ENCODE results near the gene SETD2. TPM values are rescaled to one million over a fixed set of nuclear protein-coding genes. Genes with fewer than 3 reads are reported as not detected.
"Not testable (repeated sequence)": the region's sequence is repeated elsewhere in the genome, so short reads cannot be mapped to it uniquely, and the experiment has no call there.

SETD2 gene
- total RNA-seq, 1 donor from 2014 or later, result 19.7 TPM

DNA sequence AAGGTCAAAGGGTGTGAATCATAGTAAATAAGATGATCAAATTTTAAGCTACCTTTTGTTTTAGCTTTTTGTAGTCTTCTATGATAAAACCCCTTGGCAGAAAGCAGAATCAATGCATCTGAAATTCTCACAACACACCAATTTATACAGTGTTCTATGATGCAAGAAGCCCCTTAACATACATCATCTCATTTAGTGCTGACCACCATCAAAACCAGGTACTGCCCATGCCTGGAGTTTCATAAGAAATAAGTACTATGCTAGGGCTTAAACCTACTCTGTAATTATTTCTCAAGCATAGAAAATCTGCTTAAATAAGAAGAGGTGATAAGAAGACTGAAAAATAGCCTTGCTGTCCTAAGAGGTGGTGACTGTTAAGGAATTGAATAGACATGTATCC, 116.8 kb downstream of the SETD2 start:
- no peak for TF ChIP-seq CTCF (IDR thresholded peaks at IDR 0.05; ENCODE audit: insufficient read depth, low read length, severe bottlenecking)
- FAIRE-seq (no peak), DNase-seq (ENCODE audit: low read depth) (no peak)
- H3K4me3 ChIP-seq (ENCODE audit: low read depth, low read length), result no peak overlapping the region
- H3K27me3 ChIP-seq (ENCODE audit: control insufficient read depth, insufficient read depth, low read length), result no peaks in the 10 kb centered on the region
- H3K36me3 ChIP-seq (ENCODE audit: control insufficient read depth, insufficient read depth, low read length), result no peaks in the 10 kb centered on the region

DNA sequence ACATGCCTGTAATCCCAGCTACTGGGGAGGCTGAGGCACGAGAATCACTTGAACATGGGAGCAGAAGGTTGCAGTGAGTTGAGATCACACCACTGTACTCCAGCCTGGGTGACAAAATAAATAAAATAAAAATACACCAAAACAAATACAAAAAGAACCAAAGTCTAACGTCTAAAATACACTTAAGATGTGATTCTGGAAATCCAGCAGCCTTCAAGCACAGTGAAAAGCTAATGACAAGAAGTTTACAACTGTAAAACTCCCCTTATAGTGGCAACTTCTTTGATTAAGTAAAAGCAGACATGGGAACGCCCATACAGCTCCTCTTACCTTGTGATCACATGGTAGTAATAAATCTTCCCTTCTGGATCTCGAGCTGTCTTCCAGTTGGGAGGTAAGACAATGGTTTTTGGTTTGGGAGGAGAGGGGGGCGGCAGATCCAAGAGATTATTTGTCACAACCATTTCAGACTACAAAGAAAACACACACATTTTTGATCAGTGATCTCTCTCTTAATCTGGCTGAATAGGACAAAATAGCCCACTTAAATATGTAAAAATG, 121.6 kb downstream of the SETD2 start:
- Histone ChIP-seq H3K36me3 (ENCODE audit: control insufficient read depth, insufficient read depth, low read length) (peaks cover 7% of the 10 kb centered on the region), H3K27me3 (ENCODE audit: control insufficient read depth, insufficient read depth, low read length) (no peaks in the 10 kb centered on the region), H3K4me3 (ENCODE audit: low read depth, low read length) (no peak overlapping the region)
- TF ChIP-seq CTCF (IDR thresholded peaks at IDR 0.05; ENCODE audit: insufficient read depth, low read length, severe bottlenecking), result no peak
- FAIRE-seq (no peak), DNase-seq (ENCODE audit: low read depth) (no peak)

DNA sequence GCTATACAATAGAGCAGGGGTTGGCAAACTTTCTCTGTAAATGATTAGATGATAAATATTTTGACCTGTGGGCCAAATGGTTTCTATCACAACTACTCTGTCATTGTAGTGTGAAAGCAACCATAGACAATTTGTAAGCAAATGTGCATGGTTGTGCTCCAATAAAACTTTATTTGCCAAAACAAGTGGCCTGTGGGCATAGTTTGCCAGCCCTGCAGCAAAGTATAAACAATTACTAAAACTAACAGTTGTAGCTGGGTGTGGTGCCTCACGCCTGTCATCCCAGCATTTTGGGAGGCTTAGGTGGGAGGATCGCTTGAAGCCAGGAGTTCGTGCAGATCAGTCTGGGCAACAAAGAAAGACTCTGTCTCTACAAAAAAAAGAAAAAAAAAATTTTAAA, 122.8 kb downstream of the SETD2 start:
- H3K4me3 ChIP-seq (ENCODE audit: low read depth, low read length), result no peak overlapping the region
- FAIRE-seq, result no peak
- H3K27me3 ChIP-seq (ENCODE audit: control insufficient read depth, insufficient read depth, low read length), result no peaks in the 10 kb centered on the region
- DNase-seq (ENCODE audit: low read depth), result no peak
- H3K36me3 ChIP-seq (ENCODE audit: control insufficient read depth, insufficient read depth, low read length), result peaks cover 7% of the 10 kb centered on the region
- TF ChIP-seq CTCF (IDR thresholded peaks at IDR 0.05; ENCODE audit: insufficient read depth, low read length, severe bottlenecking), result no peak

DNA sequence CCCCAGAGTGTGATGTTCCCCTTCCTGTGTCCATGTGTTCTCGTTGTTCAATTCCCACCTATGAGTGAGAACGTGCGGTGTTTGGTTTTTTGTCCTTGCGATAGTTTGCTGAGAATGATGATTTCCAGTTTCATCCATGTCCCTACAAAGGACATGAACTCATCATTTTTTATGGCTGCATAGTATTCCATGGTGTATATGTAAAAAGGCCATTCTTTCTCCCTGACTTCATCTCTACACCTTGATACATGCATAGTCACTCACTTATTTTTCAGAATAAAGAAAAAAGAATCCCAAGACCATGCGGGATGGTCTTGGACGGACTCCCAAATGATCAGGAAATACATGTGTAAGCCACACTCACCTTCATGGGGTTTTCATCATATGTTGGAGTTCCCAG, 126.6 kb downstream of the SETD2 start:
- not testable (repeated sequence) for H3K27me3 ChIP-seq (ENCODE audit: control insufficient read depth, insufficient read depth, low read length); H3K36me3 ChIP-seq (ENCODE audit: control insufficient read depth, insufficient read depth, low read length); H3K4me3 ChIP-seq (ENCODE audit: low read depth, low read length); FAIRE-seq; DNase-seq (ENCODE audit: low read depth)

GRCh38 chr3:47036145-47036544, 127.8 kb downstream of the SETD2 start:
- Histone ChIP-seq H3K36me3 (ENCODE audit: control insufficient read depth, insufficient read depth, low read length) (peaks cover 9% of the 10 kb centered on the region), H3K27me3 (ENCODE audit: control insufficient read depth, insufficient read depth, low read length) (no peaks in the 10 kb centered on the region), H3K4me3 (ENCODE audit: low read depth, low read length) (no peak overlapping the region)
- FAIRE-seq, result no peak
- DNase-seq (ENCODE audit: low read depth), result no peak
- no peak for TF ChIP-seq CTCF (IDR thresholded peaks at IDR 0.05; ENCODE audit: insufficient read depth, low read length, severe bottlenecking)

GRCh38 chr3:47035645-47036044, 128.3 kb downstream of the SETD2 start:
- FAIRE-seq (no peak), DNase-seq (ENCODE audit: low read depth) (no peak)
- peaks cover 8% of the 10 kb centered on the region for H3K36me3 ChIP-seq (ENCODE audit: control insufficient read depth, insufficient read depth, low read length)
- H3K4me3 ChIP-seq (ENCODE audit: low read depth, low read length), result no peak overlapping the region
- TF ChIP-seq CTCF (IDR thresholded peaks at IDR 0.05; ENCODE audit: insufficient read depth, low read length, severe bottlenecking), result no peak
- no peaks in the 10 kb centered on the region for H3K27me3 ChIP-seq (ENCODE audit: control insufficient read depth, insufficient read depth, low read length)
